Fibroblast of mammary gland (primary cell): Measurements from ENCODE around the gene KCNJ18.
"Not testable (repeated sequence)": the region's sequence is repeated elsewhere in the genome, so short reads cannot be mapped to it uniquely, and the experiment has no call there.

Source experiments
- DNase-seq: peaks from one replicate; pipeline ENCODE4 v3.0.0-alpha.2; 2010; ENCODE audit warnings: low read depth
- H3K4me3 ChIP-seq: 2 replicates; pipeline ENCODE4 v1.5.1; 2011; ENCODE audit warnings: low read depth, mild to moderate bottlenecking, low read length, moderate library complexity; ENCODE audit not compliant: control insufficient read depth
- TF ChIP-seq, protein P1 (sequence below): conservative IDR thresholded peaks from 2 replicates; pipeline ENCODE4 v1.5.1; 2011; ENCODE audit warnings: low read depth, low read length, inconsistent platforms; ENCODE audit not compliant: control insufficient read depth, insufficient read depth

Gene KCNJ18

GRCh38 chr17:21677126-21677910 lies 15.0 kb upstream of the KCNJ18 start:
- no peak for DNase-seq
- no peak overlapping the region for H3K4me3 ChIP-seq
- TF ChIP-seq, protein P1, sequence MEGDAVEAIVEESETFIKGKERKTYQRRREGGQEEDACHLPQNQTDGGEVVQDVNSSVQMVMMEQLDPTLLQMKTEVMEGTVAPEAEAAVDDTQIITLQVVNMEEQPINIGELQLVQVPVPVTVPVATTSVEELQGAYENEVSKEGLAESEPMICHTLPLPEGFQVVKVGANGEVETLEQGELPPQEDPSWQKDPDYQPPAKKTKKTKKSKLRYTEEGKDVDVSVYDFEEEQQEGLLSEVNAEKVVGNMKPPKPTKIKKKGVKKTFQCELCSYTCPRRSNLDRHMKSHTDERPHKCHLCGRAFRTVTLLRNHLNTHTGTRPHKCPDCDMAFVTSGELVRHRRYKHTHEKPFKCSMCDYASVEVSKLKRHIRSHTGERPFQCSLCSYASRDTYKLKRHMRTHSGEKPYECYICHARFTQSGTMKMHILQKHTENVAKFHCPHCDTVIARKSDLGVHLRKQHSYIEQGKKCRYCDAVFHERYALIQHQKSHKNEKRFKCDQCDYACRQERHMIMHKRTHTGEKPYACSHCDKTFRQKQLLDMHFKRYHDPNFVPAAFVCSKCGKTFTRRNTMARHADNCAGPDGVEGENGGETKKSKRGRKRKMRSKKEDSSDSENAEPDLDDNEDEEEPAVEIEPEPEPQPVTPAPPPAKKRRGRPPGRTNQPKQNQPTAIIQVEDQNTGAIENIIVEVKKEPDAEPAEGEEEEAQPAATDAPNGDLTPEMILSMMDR: no peak

- no peak for DNase-seq
- TF ChIP-seq, protein P1: no peak
- no peak overlapping the region for H3K4me3 ChIP-seq
Measured at GRCh38 chr17:21677911-21678310, 14.4 kb upstream of the KCNJ18 start.

DNA sequence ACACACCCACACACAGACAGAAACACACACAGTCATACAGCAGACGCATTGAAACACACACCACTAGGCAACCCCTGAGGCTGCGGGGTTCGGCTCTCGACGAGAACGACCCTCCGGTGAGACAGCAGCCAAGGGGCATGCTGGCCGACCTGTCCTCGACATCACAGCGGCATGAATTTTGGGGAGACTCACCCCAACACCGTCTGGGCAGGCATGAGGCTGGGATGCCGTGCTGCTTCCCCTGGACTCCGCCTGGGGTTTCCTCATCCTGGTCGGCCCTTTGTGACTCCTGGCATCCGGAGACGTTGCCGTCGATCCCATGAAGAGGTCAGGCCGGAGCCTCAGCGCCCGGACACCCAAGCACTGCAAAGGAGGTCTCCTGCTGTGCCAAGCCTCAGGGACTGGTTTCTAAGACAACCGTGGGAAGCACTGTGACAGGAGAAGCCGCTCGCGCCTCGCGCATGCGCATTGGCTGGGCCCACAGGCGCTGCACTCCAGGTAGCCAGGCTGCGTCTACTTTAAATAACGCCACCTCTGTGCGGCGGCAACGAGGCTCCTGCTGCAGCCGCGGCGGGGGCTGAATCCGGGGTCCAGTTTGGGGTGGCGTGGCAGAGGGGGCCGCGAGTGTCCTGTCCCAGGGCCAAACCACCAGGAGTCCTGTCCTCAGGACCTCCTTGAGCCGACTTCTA lies 13.8 kb upstream of the KCNJ18 start:
- no peak for DNase-seq
- TF ChIP-seq, protein P1: no peak
- no peak overlapping the region for H3K4me3 ChIP-seq

DNA sequence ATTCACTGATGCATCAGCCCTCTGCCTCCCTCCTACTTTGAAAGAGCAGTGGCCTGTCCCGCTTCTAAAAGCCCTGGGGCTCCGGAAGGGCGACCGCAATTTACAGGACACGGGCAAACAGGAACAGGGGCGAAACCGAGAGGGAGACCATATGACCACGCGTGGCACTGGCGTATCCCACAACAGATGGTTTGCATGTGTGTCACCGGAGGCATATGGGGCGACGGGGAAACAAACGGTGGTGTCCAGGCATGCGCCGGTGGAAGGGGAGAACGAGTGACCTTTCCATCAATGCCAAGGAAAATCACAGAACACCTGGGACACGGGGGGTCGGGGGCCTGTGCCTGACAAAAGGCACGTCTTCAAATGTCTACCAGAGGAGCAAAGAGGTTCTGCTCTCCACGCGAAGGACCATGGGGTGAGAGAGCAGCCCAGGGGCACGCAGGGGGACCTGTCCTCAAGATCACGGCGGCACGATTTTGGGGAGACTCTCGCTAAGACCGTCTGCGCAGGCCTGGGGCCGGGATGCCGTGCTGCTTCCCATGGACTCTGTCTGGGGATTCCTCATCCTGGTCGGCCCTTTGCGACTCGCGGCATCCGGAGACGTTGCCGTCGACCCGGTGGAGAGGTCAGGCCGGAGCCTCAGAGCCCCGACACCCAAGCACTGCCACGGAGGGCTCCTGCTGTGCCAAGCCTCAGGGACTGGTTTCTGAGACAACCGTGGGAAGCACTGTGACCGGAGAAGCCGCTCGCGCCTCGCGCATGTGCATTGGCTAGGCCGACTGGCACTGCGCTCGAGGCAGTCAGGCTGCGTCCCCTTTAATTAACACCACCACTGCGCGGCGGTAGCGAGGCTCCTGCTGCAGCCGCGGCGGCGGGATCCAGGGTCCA lies 12.8 kb upstream of the KCNJ18 start:
- TF ChIP-seq, protein P1: no peak
- no peak overlapping the region for H3K4me3 ChIP-seq
- no peak for DNase-seq

DNA sequence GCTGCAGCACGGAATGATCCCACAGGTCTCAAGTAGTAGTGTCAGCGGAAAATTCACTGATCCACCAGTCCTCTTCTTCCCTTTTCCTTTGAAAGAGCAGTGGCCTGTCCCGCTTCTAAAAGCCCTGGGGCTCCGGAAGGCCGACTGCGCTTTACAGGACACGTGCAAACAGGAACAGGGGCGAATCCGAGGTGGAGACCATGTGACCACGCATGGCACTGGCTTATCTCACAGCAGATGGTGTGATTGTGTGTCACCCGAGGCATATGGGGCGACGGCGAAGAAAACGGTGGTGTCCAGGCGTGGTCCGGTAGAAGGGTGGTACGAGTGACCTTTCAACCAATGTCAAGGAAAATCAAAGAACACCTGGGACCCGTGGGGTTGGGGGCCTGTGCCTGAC lies 12.0 kb upstream of the KCNJ18 start:
- no peak for DNase-seq
- no peak overlapping the region for H3K4me3 ChIP-seq
- TF ChIP-seq, protein P1: no peak

DNA sequence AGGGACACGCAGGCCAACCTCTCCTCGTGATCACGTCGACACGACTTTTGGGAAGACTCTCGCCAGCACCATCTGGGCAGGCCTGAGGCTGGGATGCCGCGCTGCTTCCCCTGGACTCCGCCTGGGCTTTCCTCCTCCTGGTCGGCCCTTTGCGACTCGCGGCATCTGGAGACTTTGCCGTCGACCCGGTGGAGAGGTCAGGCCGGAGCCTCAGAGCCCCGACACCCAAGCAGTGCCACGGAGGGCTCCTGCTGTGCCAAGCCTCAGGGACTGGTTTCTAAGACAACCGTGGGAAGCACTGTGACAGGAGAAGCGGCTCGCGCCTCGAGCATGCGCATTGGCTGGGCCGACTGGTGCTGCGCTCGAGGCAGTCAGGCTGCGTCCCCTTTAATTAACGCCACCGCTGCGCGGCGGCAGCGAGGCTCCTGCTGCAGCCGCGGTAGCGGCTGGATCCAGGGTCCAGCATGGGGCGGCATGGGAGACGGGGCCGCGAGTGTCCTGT lies 11.4 kb upstream of the KCNJ18 start:
- H3K4me3 ChIP-seq, DNase-seq: not testable (repeated sequence)

DNA sequence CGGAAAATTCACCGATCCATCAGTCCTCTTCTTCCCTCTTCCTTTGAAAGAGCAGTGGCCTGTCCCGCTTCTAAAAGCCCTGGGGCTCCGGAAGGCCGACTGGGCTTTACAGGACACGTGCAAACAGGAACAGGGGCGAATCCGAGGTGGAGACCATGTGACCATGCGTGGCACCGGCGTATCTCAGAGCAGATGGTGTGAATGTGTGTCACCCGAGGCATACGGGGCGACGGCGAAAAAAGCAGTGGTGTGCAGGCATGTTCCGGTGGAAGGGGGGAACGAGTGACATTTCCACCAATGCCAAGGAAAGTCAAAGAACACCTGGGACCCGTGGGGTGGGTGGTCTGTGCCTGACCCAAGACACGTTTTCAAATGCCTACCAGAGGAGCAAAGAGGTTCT lies 10.7 kb upstream of the KCNJ18 start:
- not testable (repeated sequence) for H3K4me3 ChIP-seq, DNase-seq

GRCh38 chr17:21682130-21682529 lies 10.2 kb upstream of the KCNJ18 start:
- not testable (repeated sequence) for DNase-seq, H3K4me3 ChIP-seq

DNA sequence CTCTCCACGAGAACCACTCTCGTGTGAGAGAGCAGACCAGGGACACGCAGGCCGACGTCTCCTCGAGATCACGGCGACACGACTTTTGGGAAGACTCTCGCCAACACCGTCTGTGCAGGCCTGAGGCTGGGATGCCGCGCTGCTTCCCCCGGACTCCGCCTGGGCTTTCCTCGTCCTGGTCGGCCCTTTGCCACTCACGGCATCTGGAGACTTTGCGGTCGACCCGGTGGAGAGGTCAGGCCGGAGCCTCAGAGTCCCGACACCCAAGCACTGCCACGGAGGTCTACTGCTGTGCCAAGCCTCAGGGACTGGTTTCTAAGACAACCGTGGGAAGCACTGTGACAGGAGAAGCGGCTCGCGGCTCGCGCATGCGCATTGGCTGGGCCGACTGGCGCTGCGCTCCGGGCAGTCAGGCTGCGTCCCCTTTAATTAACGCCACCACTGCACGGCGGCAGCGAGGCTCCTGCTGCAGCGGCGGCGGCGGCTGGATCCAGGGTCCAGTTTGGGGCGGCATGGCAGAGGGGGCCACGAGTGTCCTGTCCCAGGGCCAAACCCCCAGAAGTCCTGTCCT lies 9.1 kb upstream of the KCNJ18 start:
- not testable (repeated sequence) for DNase-seq, H3K4me3 ChIP-seq

- not testable (repeated sequence) for DNase-seq, H3K4me3 ChIP-seq
Measured at GRCh38 chr17:21683897-21684296, 8.4 kb upstream of the KCNJ18 start.

- not testable (repeated sequence) for DNase-seq, H3K4me3 ChIP-seq
Measured at GRCh38 chr17:21684384-21684783, 7.9 kb upstream of the KCNJ18 start.
